Erythroblast (primary cell): Measurements from ENCODE around the gene STARD10.

Experiments
- GATA1 ChIP-seq: IDR thresholded peaks from 2 replicates; pipeline ENCODE4 v1.6.1; 2011; ENCODE audit warnings: low read depth, mild to moderate bottlenecking, control low read depth, low read length, moderate library complexity
- POLR2A ChIP-seq: IDR thresholded peaks from 2 replicates; pipeline ENCODE4 v1.6.1; 2011; ENCODE audit warnings: mild to moderate bottlenecking, low read length

- TF ChIP-seq POLR2A (no peak), GATA1 (no peak)
These were observed 53.1 kb downstream of the STARD10 start for GRCh38 chr11:72740562-72741428.
